Activated T-cell treated with anti-CD3 and anti-CD28 coated beads for 24 hours (primary cell): ENCODE measurements around the gene DLGAP3.
"Not testable (repeated sequence)": the region's sequence is repeated elsewhere in the genome, so short reads cannot be mapped to it uniquely, and the experiment has no call there.

ENCODE experiments used
- DNase-seq: peaks from one replicate; pipeline ENCODE4 v3.0.0-alpha.2; 2020; ENCODE audit warnings: low read depth

DLGAP3 gene

GRCh38 chr1:34929497-34929852 is at the start of gene DLGAP3:
DLGAP3 (minus strand) TSS chr1:34929650; CDS start chr1:34905383, 24,267 bp downstream.
- DNase-seq, result no peak

- no peak for DNase-seq
Measured at GRCh38 chr1:34978921-34979320, 49.5 kb upstream of the DLGAP3 start.

GRCh38 chr1:34977858-34978257 is 48.4 kb upstream of the DLGAP3 start:
- DNase-seq, result no peak

GRCh38 chr1:34977210-34977471 is 47.7 kb upstream of the DLGAP3 start:
- DNase-seq, result no peak

- DNase-seq, result no peak
Measured at GRCh38 chr1:34976384-34977209, 47.1 kb upstream of the DLGAP3 start.

GRCh38 chr1:34975771-34976170 is 46.3 kb upstream of the DLGAP3 start:
- DNase-seq, result no peak

GRCh38 chr1:34975338-34975737 is 45.9 kb upstream of the DLGAP3 start:
- no peak for DNase-seq

- DNase-seq, result no peak
Measured at GRCh38 chr1:34974626-34975025, 45.2 kb upstream of the DLGAP3 start.

- no peak for DNase-seq
Measured at GRCh38 chr1:34973326-34973725, 43.9 kb upstream of the DLGAP3 start.

GRCh38 chr1:34970829-34971228 is 41.4 kb upstream of the DLGAP3 start:
- no peak for DNase-seq

- no peak for DNase-seq
Measured at GRCh38 chr1:34970220-34970735, 40.8 kb upstream of the DLGAP3 start.

GRCh38 chr1:34968297-34968696 is 38.8 kb upstream of the DLGAP3 start:
- not testable (repeated sequence) for DNase-seq

GRCh38 chr1:34967672-34968071 is 38.2 kb upstream of the DLGAP3 start:
- not testable (repeated sequence) for DNase-seq

- DNase-seq, result no peak
Measured at GRCh38 chr1:34965597-34965996, 36.1 kb upstream of the DLGAP3 start.

GRCh38 chr1:34950428-34950827 is 21.0 kb upstream of the DLGAP3 start:
- DNase-seq, result no peak

- DNase-seq, result not testable (repeated sequence)
Measured at GRCh38 chr1:34948739-34949138, 19.3 kb upstream of the DLGAP3 start.

GRCh38 chr1:34947641-34948314 is 18.3 kb upstream of the DLGAP3 start:
- not testable (repeated sequence) for DNase-seq

GRCh38 chr1:34946211-34946610 is 16.8 kb upstream of the DLGAP3 start:
- no peak for DNase-seq

GRCh38 chr1:34941798-34942197 is 12.3 kb upstream of the DLGAP3 start:
- DNase-seq, result not testable (repeated sequence)

- DNase-seq, result no peak
Measured at GRCh38 chr1:34930702-34931071, 1.2 kb upstream of the DLGAP3 start.

- no peak for DNase-seq
Measured at GRCh38 chr1:34929853-34930701, 627 bp upstream of the DLGAP3 start.

GRCh38 chr1:34928699-34929496 is 552 bp downstream of the DLGAP3 start:
- DNase-seq, result no peak
